ENCODE results near the gene ZNF775. TPM values are rescaled to one million over a fixed set of nuclear protein-coding genes. Genes with fewer than 3 reads are reported as not detected.

Gene ZNF775
- total RNA-seq, 1 experiment from 2014 or later: 9.9 TPM

GRCh38 chr7:150368884-150369747, 10.0 kb upstream of the ZNF775 start:
- DNase-seq (ENCODE audit: low spot score): peak; percentile 90

- DNase-seq (ENCODE audit: low spot score): no peak
Measured at GRCh38 chr7:150369748-150370501, 9.2 kb upstream of the ZNF775 start.

- no peak for DNase-seq (ENCODE audit: low spot score)
Measured at GRCh38 chr7:150370612-150371071, 8.5 kb upstream of the ZNF775 start.

- DNase-seq (ENCODE audit: low spot score): no peak
Measured at GRCh38 chr7:150371131-150371995, 7.8 kb upstream of the ZNF775 start.

GRCh38 chr7:150371996-150372270, 7.2 kb upstream of the ZNF775 start:
- no peak for DNase-seq (ENCODE audit: low spot score)

- DNase-seq (ENCODE audit: low spot score): no peak
Measured at GRCh38 chr7:150372271-150373048, 6.7 kb upstream of the ZNF775 start.

GRCh38 chr7:150373049-150373801, 5.9 kb upstream of the ZNF775 start:
- no peak for DNase-seq (ENCODE audit: low spot score)

GRCh38 chr7:150374026-150374425, 5.1 kb upstream of the ZNF775 start:
- no peak for DNase-seq (ENCODE audit: low spot score)

- no peak for DNase-seq (ENCODE audit: low spot score)
Measured at GRCh38 chr7:150374472-150374871, 4.7 kb upstream of the ZNF775 start.

GRCh38 chr7:150375662-150376521, 3.2 kb upstream of the ZNF775 start:
- DNase-seq (ENCODE audit: low spot score): peak; percentile 45

GRCh38 chr7:150376560-150376959, 2.6 kb upstream of the ZNF775 start:
- no peak for DNase-seq (ENCODE audit: low spot score)

GRCh38 chr7:150377196-150377595, 1.9 kb upstream of the ZNF775 start:
- DNase-seq (ENCODE audit: low spot score): no peak

GRCh38 chr7:150377635-150378034, 1.5 kb upstream of the ZNF775 start:
- peak; percentile 78 for DNase-seq (ENCODE audit: low spot score)

- peak; percentile 97 for DNase-seq (ENCODE audit: low spot score)
Measured at GRCh38 chr7:150378115-150378852, 846 bp upstream of the ZNF775 start.

- peak; percentile 53 for DNase-seq (ENCODE audit: low spot score)
Measured at GRCh38 chr7:150379441-150380379, 580 bp downstream of the ZNF775 start.

GRCh38 chr7:150380463-150380862, 1.3 kb downstream of the ZNF775 start:
- DNase-seq (ENCODE audit: low spot score): no peak

- DNase-seq (ENCODE audit: low spot score): no peak
Measured at GRCh38 chr7:150381096-150381495, 2.0 kb downstream of the ZNF775 start.

GRCh38 chr7:150381785-150382122, 2.6 kb downstream of the ZNF775 start:
- DNase-seq (ENCODE audit: low spot score): no peak
